Fibroblast of skin of scalp (primary cell): Measurements from ENCODE around the gene SLC26A8. TPM values are rescaled to one million over a fixed set of nuclear protein-coding genes. Genes with fewer than 3 reads are reported as not detected.

Experiments
- DNase-seq: peaks from one replicate; pipeline ENCODE4 v3.0.0-alpha.2; 2013
- polyA plus RNA-seq, 2 experiments: library from polyadenylated mRNA; unstranded; fragments of 120-200 nt; gene quantifications; one replicate each; pipeline ENCODE4 v1.2.1, GENCODE V29; 2013; ENCODE audit not compliant: insufficient read length in 2 of 2

SLC26A8 gene
- not detected for polyA plus RNA-seq (2013, experiment 1 of 2; ENCODE audit: insufficient read length)
- not detected for polyA plus RNA-seq (2013, experiment 2 of 2; ENCODE audit: insufficient read length)

GRCh38 chr6:36023996-36024795 lies at the start of gene SLC26A8:
TSS of gene SLC26A8 (minus strand) at chr6:36024641. CDS start at chr6:36019707, 4,934 bp downstream.
- no peak for DNase-seq

GRCh38 chr6:36073587-36073986 lies 49.1 kb upstream of the SLC26A8 start:
- no peak for DNase-seq

- DNase-seq = no peak
Measured at GRCh38 chr6:36072681-36073080, 48.2 kb upstream of the SLC26A8 start.

- no peak for DNase-seq
Measured at GRCh38 chr6:36071714-36072113, 47.3 kb upstream of the SLC26A8 start.

- no peak for DNase-seq
Measured at GRCh38 chr6:36071281-36071680, 46.8 kb upstream of the SLC26A8 start.

- no peak for DNase-seq
Measured at GRCh38 chr6:36070252-36070651, 45.8 kb upstream of the SLC26A8 start.

GRCh38 chr6:36069573-36069972 lies 45.1 kb upstream of the SLC26A8 start:
- no peak for DNase-seq

GRCh38 chr6:36068586-36068985 lies 44.1 kb upstream of the SLC26A8 start:
- no peak for DNase-seq

- no peak for DNase-seq
Measured at GRCh38 chr6:36068012-36068392, 43.6 kb upstream of the SLC26A8 start.

- DNase-seq = no peak
Measured at GRCh38 chr6:36067374-36068011, 43.1 kb upstream of the SLC26A8 start.

GRCh38 chr6:36066817-36067216 lies 42.4 kb upstream of the SLC26A8 start:
- no peak for DNase-seq

GRCh38 chr6:36065916-36066315 lies 41.5 kb upstream of the SLC26A8 start:
- no peak for DNase-seq

- no peak for DNase-seq
Measured at GRCh38 chr6:36064770-36065396, 40.4 kb upstream of the SLC26A8 start.

- DNase-seq = no peak
Measured at GRCh38 chr6:36063318-36064060, 39.0 kb upstream of the SLC26A8 start.

GRCh38 chr6:36062247-36062646 lies 37.8 kb upstream of the SLC26A8 start:
- DNase-seq = no peak

- DNase-seq = no peak
Measured at GRCh38 chr6:36061236-36061635, 36.8 kb upstream of the SLC26A8 start.

- no peak for DNase-seq
Measured at GRCh38 chr6:36056178-36056577, 31.7 kb upstream of the SLC26A8 start.

- DNase-seq = no peak
Measured at GRCh38 chr6:36054956-36055355, 30.5 kb upstream of the SLC26A8 start.

GRCh38 chr6:36054415-36054814 lies 30.0 kb upstream of the SLC26A8 start:
- no peak for DNase-seq

GRCh38 chr6:36053878-36054277 lies 29.4 kb upstream of the SLC26A8 start:
- no peak for DNase-seq

- DNase-seq = no peak
Measured at GRCh38 chr6:36052097-36052496, 27.7 kb upstream of the SLC26A8 start.

GRCh38 chr6:36050947-36051710 lies 26.7 kb upstream of the SLC26A8 start:
- DNase-seq = no peak
